Colonic mucosa (tissue), 4 donors: Measurements from ENCODE around the gene NRN1. TPM values are rescaled to one million over a fixed set of nuclear protein-coding genes. Genes with fewer than 3 reads are reported as not detected.

Source experiments
- DNase-seq: peaks from one replicate; pipeline ENCODE4 v3.0.0-alpha.2; 2020
- H3K27ac ChIP-seq: fragments of 200-600 bp; one replicate; pipeline ENCODE4 v1.8.0; 2021
- H3K27me3 ChIP-seq: fragments of 200-600 bp; one replicate; pipeline ENCODE4 v1.8.0; 2021
- H3K36me3 ChIP-seq: fragments of 200-600 bp; one replicate; pipeline ENCODE4 v1.8.0; 2021
- H3K4me1 ChIP-seq: fragments of 200-600 bp; one replicate; pipeline ENCODE4 v1.8.0; 2021; ENCODE audit warnings: mild to moderate bottlenecking
- H3K4me3 ChIP-seq: fragments of 200-600 bp; one replicate; pipeline ENCODE4 v1.8.0; 2021
- H3K9ac ChIP-seq, 2 donors: one replicate each; pipeline ENCODE4 v1.7.0; 2013; ENCODE audit warnings: control low read depth in 2 of 2, low read depth in 2 of 2, low read length in 2 of 2
- H3K9me3 ChIP-seq: fragments of 200-600 bp; one replicate; pipeline ENCODE4 v1.8.0; 2021
- intact Hi-C: fragments of 100-400 bp; cut with DNase I; formaldehyde crosslinking; loops from one replicate; pipeline ENCODE4 v1.14.1; 2022
- total RNA-seq, 2 donors: library from RNA; stranded (reverse); fragmentation: NEBNext Ultra II Directional in 1 of 2; extraction: Animal tissue kit (Norgen Biotek cat#: 25700) in 1 of 2; gene quantifications; one replicate each; pipeline ENCODE4 v1.2.1, GENCODE V29; 2021
- TF ChIP-seq, protein P1 (sequence below): fragments of 200-600 bp; IDR thresholded peaks from one replicate; pipeline ENCODE4 v1.8.0; 2022; ENCODE audit warnings: antibody characterized with exemption, mild to moderate bottlenecking
- donor health status: healthy.
- donor health status: DM: no; HTN: no; CAD: no.
- donor health status: DM: no; HTN: no; CAD: no.

The NRN1 gene, protein sequence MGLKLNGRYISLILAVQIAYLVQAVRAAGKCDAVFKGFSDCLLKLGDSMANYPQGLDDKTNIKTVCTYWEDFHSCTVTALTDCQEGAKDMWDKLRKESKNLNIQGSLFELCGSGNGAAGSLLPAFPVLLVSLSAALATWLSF
- 1 to 10 TPM; 1.6 to 4.5 TPM for total RNA-seq

DNA sequence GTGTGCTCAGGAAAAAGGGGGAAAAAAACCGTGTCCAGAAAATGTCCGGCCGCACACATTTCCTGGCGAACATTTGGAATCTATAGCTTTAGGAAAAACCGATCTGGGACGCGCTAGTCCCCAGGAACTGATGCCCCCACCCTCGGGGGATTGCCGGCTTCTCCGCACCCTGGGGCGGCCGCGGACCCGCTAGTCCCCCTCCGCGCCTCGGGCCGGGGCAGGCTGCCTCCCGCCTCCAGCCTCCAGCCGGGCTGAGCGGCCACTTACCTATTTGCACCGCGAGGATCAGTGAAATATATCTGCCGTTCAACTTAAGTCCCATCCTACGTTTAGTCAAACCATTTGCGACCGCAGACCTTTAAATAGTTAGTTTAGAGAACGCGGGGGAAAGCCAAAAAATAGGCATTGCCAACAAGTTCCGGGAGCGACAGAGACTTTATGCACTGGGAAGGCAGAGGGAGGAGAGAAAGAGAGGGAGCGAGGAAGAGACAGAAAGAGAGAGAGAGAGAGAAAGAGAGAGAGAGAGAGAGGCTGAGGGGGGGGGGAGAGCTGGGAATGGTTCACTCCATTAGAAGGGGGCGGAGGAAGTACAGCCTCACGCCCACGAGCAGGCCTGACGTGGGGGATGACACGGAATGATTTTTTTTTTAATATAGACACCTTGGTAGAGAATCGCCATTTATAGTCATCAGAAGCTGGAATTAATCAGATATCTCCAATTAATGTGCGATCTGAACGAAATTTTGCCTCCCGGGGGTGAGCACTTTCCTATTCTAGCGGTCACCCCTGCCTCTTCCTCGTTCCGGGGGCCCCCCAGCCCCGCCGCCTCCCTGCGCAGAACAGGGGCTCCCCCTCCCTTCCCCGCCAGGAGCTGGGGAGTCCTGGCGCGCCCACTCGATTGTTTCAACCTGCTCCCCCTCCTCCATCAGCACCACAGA lies at the start of gene NRN1:
NRN1 (minus strand) TSS at position 498 of the 938 bp plus-strand sequence; CDS start at position 322, 176 bp downstream.
- Histone ChIP-seq H3K36me3 (no peaks in the 10 kb centered on the region), H3K27ac (no peak within 1 kb of the TSS), H3K9ac (peak within 1 kb of the TSS in 1 of 2 donors; percentile 19), H3K9me3 (no peaks in the 10 kb centered on the region), H3K4me3 (peak within 1 kb of the TSS; percentile 39), H3K27me3 (peaks cover 77% of the 10 kb centered on the region), H3K4me1 (peaks cover 15% of the 10 kb centered on the region)
- TF ChIP-seq, protein P1, sequence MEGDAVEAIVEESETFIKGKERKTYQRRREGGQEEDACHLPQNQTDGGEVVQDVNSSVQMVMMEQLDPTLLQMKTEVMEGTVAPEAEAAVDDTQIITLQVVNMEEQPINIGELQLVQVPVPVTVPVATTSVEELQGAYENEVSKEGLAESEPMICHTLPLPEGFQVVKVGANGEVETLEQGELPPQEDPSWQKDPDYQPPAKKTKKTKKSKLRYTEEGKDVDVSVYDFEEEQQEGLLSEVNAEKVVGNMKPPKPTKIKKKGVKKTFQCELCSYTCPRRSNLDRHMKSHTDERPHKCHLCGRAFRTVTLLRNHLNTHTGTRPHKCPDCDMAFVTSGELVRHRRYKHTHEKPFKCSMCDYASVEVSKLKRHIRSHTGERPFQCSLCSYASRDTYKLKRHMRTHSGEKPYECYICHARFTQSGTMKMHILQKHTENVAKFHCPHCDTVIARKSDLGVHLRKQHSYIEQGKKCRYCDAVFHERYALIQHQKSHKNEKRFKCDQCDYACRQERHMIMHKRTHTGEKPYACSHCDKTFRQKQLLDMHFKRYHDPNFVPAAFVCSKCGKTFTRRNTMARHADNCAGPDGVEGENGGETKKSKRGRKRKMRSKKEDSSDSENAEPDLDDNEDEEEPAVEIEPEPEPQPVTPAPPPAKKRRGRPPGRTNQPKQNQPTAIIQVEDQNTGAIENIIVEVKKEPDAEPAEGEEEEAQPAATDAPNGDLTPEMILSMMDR = no peak
- DNase-seq = no peak
- intact Hi-C loops = no loop called here

DNA sequence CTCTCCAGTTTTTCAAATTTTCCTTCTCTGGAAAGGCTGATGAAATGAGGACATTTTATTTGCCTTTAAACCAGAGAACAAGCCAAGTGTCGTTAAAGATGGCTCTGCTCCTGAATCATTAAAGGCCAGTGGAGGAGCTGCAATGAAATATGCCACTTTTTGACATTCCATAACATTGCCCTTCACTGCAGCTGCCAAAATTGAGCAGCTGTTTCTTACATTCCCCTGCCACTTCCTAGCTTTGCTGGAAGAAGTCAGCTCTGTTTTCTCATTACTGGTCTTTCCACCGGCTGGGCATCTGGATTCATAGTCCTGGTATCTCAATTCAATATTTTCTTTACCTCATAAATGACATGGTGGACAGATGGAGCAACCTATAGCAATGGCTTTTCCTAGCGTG lies 45.5 kb upstream of the NRN1 start:
- no peaks in the 10 kb centered on the region for H3K36me3 ChIP-seq
- H3K27ac ChIP-seq = no peak overlapping the region
- H3K27me3 ChIP-seq = no peaks in the 10 kb centered on the region
- H3K9ac ChIP-seq = no peak overlapping the region
- H3K4me1 ChIP-seq = no peaks in the 10 kb centered on the region
- intact Hi-C loops = no loop called here
- H3K4me3 ChIP-seq = no peak overlapping the region
- H3K9me3 ChIP-seq = no peaks in the 10 kb centered on the region
- TF ChIP-seq, protein P1 = no peak
- DNase-seq = no peak

DNA sequence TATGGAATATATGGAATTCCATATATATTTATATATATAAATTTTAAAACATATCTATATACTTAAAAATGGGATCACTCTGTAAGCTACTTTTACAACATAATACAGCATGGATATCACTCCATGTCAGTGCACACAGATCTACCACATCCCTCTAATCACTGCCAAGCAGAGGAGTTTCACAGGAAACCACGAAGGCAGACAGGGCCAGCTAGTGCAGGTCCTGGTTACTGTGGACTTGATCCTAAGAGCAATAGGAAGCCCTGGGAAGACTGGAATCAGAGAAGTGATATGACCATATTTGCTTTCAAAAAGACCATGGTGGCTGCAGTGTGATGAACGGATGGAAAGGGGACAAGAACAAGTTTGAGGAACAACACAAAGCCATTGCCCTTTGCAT lies 40.0 kb upstream of the NRN1 start:
- intact Hi-C loops = no loop called here
- H3K4me1 ChIP-seq = no peaks in the 10 kb centered on the region
- H3K36me3 ChIP-seq = no peaks in the 10 kb centered on the region
- TF ChIP-seq, protein P1 = no peak
- no peak overlapping the region for H3K4me3 ChIP-seq
- H3K27me3 ChIP-seq = no peaks in the 10 kb centered on the region
- no peak overlapping the region for H3K27ac ChIP-seq
- H3K9ac ChIP-seq = no peak overlapping the region
- no peak for DNase-seq
- H3K9me3 ChIP-seq = no peaks in the 10 kb centered on the region

DNA sequence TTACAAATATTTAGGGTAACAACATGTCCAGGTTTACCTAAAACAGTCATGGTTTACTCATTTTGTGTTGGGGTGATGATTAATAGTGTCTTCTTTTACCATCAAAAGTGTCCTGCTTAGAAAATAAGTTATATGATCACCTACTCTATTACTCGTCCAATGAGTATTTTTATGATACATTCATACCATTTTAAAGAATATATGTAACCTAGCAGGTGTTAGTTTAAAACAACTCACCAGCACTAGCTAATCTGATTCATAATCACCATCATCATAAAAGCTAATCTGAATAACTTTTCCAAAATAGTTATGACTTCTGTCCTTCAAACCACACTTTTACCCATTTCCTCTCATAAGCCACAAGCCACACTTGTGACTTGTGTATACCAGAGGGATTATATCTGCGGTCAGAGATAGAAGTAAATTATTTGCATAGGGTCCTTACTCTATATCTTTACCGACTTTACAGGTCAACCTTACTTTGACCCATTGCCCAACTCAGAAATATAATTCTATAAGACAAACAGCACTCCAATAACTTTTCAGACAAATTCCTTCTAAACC lies 33.3 kb upstream of the NRN1 start:
- Histone ChIP-seq H3K4me3 (no peak overlapping the region), H3K27ac (no peak overlapping the region), H3K27me3 (no peaks in the 10 kb centered on the region), H3K9ac (no peak overlapping the region), H3K4me1 (no peaks in the 10 kb centered on the region), H3K36me3 (no peaks in the 10 kb centered on the region), H3K9me3 (no peaks in the 10 kb centered on the region)
- DNase-seq = no peak
- intact Hi-C loops = no loop called here
- TF ChIP-seq, protein P1 = no peak

DNA sequence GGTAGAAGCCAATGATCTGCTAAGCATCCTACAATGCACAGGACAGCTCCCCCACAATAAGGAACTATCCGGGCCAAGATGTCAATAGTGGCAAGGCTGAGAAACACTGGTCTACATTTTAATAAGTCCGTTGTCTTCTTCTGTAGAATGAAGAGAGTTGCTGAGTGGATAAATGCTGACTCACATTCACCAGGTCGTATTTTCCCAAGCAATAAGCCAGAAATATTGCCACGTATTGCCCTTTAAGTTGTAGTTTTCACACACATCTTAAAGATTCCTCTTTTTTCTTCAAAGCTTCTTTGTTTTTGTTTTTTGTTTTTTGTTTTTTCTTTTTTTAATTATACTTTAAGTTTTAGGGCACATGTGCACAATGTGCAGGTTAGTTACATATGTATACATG lies 30.5 kb upstream of the NRN1 start:
- H3K4me1 ChIP-seq = no peaks in the 10 kb centered on the region
- TF ChIP-seq, protein P1 = no peak

More for the DNA sequence above, 30.5 kb upstream of the NRN1 start:
- Histone ChIP-seq H3K27me3 (no peaks in the 10 kb centered on the region), H3K4me3 (no peak overlapping the region), H3K36me3 (no peaks in the 10 kb centered on the region), H3K27ac (no peak overlapping the region), H3K9ac (no peak overlapping the region), H3K9me3 (no peaks in the 10 kb centered on the region)
- intact Hi-C loops = no loop called here
- DNase-seq = no peak
